ENCODE measurements around the gene PRKCE.

GRCh38 chr2:45911538-45911937 lies 260.1 kb downstream of the PRKCE start:
- TF ChIP-seq REST (IDR thresholded peaks at IDR 0.05) (no peak), CTCF (IDR thresholded peaks at IDR 0.05; ENCODE audit: low read depth, low read length, missing input control) (no peak), RXRA (IDR thresholded peaks at IDR 0.05) (no peak), RAD21 (IDR thresholded peaks at IDR 0.05) (no peak), GABPA (IDR thresholded peaks at IDR 0.05 in 1 of 2, conservative IDR thresholded peaks at IDR 0.05 in 1 of 2) (no peak), YY1 (IDR thresholded peaks at IDR 0.05) (no peak), SP1 (IDR thresholded peaks at IDR 0.05) (no peak), FOXA1 (IDR thresholded peaks at IDR 0.05) (no peak)

Measured in liver (tissue), 3 donors.